ENCODE results near the gene PRSS57. TPM values are rescaled to one million over a fixed set of nuclear protein-coding genes. Genes with fewer than 3 reads are reported as not detected.

Gene PRSS57
- total and polyA plus RNA-seq, 2 of the 13 experiments (the other 11 are each of a cell fraction or from before 2014, with no cell fraction given) = 0.12 TPM; not detected in 1

DNA sequence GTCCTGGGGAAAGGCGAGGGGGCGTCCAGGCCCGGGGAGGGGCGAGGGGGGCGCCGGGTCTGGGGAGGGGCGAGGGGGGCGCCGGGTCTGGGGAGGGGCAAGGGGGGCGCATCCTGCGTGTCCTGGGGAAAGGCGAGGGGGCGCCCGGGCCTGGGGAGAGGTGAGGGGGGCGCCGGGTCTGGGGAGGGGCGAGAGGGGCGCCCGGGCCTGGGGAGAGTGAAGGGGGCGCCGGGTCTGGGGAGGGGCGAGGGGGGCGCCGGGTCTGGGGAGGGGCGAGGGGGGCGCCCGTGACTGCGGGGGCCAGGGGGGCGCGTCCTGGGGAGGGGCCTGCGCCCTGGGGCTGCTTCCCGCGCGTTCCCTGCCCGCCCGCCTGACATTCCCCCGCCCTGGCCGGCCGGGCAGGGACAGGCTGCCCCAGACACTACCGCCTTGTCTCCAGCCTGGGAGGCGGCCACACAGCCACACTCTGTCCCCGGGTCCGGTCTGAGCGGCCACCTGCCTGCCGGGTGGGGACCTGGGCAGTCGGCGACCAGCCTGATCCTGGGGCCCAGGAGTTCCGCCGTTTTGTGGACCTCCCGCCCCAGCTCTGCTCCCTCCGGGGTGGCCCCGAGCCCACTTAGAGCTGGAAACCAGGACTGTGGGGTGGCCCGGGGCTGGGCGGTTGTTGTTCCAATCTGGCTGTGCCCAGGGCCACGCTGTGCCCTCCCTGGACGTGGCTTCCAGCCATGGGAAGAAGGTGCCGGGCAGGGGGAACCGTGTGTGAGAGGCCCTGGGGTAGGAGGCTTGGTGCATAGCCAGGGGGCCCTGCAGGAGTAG, 25.3 kb upstream of the PRSS57 start (continued):
- TF ChIP-seq RBM22 (optimal IDR thresholded peaks at IDR 0.05; ENCODE audit: low read length) (no peak), SOX6 (IDR thresholded peaks at IDR 0.05) (no peak), SOX6 (CRISPR knock-in tag; IDR thresholded peaks at IDR 0.05) (no peak), HNF1A (IDR thresholded peaks at IDR 0.05; ENCODE audit: low read depth) (no peak), HNF1A (CRISPR knock-in tag; IDR thresholded peaks at IDR 0.05; ENCODE audit: borderline replicate concordance) (no peak), ZNF589 (CRISPR knock-in tag; conservative IDR thresholded peaks at IDR 0.05) (no peak), ZMYM3 (CRISPR knock-in tag; IDR thresholded peaks at IDR 0.05) (peak; percentile 55; the same call in 1 of the 2 replicates), PAWR (CRISPR knock-in tag; IDR thresholded peaks at IDR 0.05; ENCODE audit: borderline replicate concordance) (no peak), ELF4 (CRISPR knock-in tag; IDR thresholded peaks at IDR 0.05; ENCODE audit: borderline replicate concordance) (no peak), ZSCAN20 (CRISPR knock-in tag; IDR thresholded peaks at IDR 0.05; ENCODE audit: borderline replicate concordance) (no peak), ETV6 (CRISPR knock-in tag; conservative IDR thresholded peaks at IDR 0.05) (no peak), KDM5B (CRISPR knock-in tag; IDR thresholded peaks at IDR 0.05; ENCODE audit: borderline replicate concordance) (no peak), SRF (IDR thresholded peaks at IDR 0.05; ENCODE audit: low read depth, low read length) (no peak), ZMAT3 (CRISPR knock-in tag; conservative IDR thresholded peaks at IDR 0.05) (no peak), TCF7L2 (IDR thresholded peaks at IDR 0.05; ENCODE audit: low read depth, low read length) (no peak), SETDB1 (CRISPR knock-in tag; IDR thresholded peaks at IDR 0.05; ENCODE audit: borderline replicate concordance) (no peak), HNRNPH1 (optimal IDR thresholded peaks at IDR 0.05; ENCODE audit: low read depth, low read length) (no peak), SNAPC5 (CRISPR knock-in tag; IDR thresholded peaks at IDR 0.05; ENCODE audit: borderline replicate concordance) (no peak), PRPF4 (IDR thresholded peaks at IDR 0.05; ENCODE audit: low read depth, low read length, poor library complexity, severe bottlenecking) (no peak), SMAD3 (CRISPR knock-in tag; IDR thresholded peaks at IDR 0.05) (no peak), SMC3 (IDR thresholded peaks at IDR 0.05; ENCODE audit: low read length) (no peak), NR3C1 (CRISPR knock-in tag; IDR thresholded peaks at IDR 0.05) (no peak), ZBTB7B (CRISPR knock-in tag; IDR thresholded peaks at IDR 0.05) (peak; percentile 34; the same call in 1 of the 2 replicates)

All from HepG2 (cell line).